Measurements from ENCODE around the gene ZNF547. TPM values are rescaled to one million over a fixed set of nuclear protein-coding genes. Genes with fewer than 3 reads are reported as not detected.

ZNF547 gene
- total RNA-seq, 1 experiment from 2014 or later = 6.1 TPM

GRCh38 chr19:57338877-57339276 is 24.5 kb upstream of the ZNF547 start:
- no peak overlapping the region for H3K4me3 ChIP-seq (ENCODE audit: low read depth, low read length, poor library complexity, severe bottlenecking)
- no TSS peak for BruUV-seq (replicated peaks)
- H3K36me3 ChIP-seq (ENCODE audit: insufficient read depth, low read length, poor library complexity, severe bottlenecking) = no peaks in the 10 kb centered on the region
- ChIA-PET POLR2A (ENCODE audit: low non-redundant PET) (no interaction called here), CTCF (no interaction called here)
- no peak overlapping the region for H3K27ac ChIP-seq (ENCODE audit: low read depth, low read length, poor library complexity, severe bottlenecking)
- H3K4me1 ChIP-seq (ENCODE audit: insufficient read depth, low read length, poor library complexity, severe bottlenecking) = no peaks in the 10 kb centered on the region
- H3K9me3 ChIP-seq (ENCODE audit: low read depth, low read length, poor library complexity, severe bottlenecking) = no peaks in the 10 kb centered on the region
- no peak for DNase-seq (ENCODE audit: low spot score)
- H3K27me3 ChIP-seq (replicated peaks; ENCODE audit: insufficient read depth, low read depth, low read length, poor library complexity) = peaks cover 13% of the 10 kb centered on the region
- intact Hi-C loops (cut with micrococcal nuclease; ENCODE audit: unreplicated experiment) = no loop called here
- TF ChIP-seq EZH2 (IDR thresholded peaks at IDR 0.05; ENCODE audit: borderline replicate concordance, low read depth, low read length, poor library complexity, severe bottlenecking) (no peak), CTCF (conservative IDR thresholded peaks at IDR 0.05; ENCODE audit: low read depth, low read length) (no peak)

- intact Hi-C loops (cut with micrococcal nuclease; ENCODE audit: unreplicated experiment) = no loop called here
- BruUV-seq (replicated peaks) = no TSS peak
- ChIA-PET POLR2A (ENCODE audit: low non-redundant PET) (no interaction called here), CTCF (no interaction called here)
- Histone ChIP-seq H3K4me3 (ENCODE audit: low read depth, low read length, poor library complexity, severe bottlenecking) (no peak overlapping the region), H3K9me3 (ENCODE audit: low read depth, low read length, poor library complexity, severe bottlenecking) (no peaks in the 10 kb centered on the region), H3K4me1 (ENCODE audit: insufficient read depth, low read length, poor library complexity, severe bottlenecking) (no peaks in the 10 kb centered on the region), H3K36me3 (ENCODE audit: insufficient read depth, low read length, poor library complexity, severe bottlenecking) (no peaks in the 10 kb centered on the region), H3K27ac (ENCODE audit: low read depth, low read length, poor library complexity, severe bottlenecking) (no peak overlapping the region), H3K27me3 (replicated peaks; ENCODE audit: insufficient read depth, low read depth, low read length, poor library complexity) (peaks cover 25% of the 10 kb centered on the region)
- DNase-seq (ENCODE audit: low spot score) = no peak
- TF ChIP-seq CTCF (conservative IDR thresholded peaks at IDR 0.05; ENCODE audit: low read depth, low read length) (no peak), EZH2 (IDR thresholded peaks at IDR 0.05; ENCODE audit: borderline replicate concordance, low read depth, low read length, poor library complexity, severe bottlenecking) (no peak)
Observed at GRCh38 chr19:57342582-57342981, 20.8 kb upstream of the ZNF547 start.

GRCh38 chr19:57348136-57348535 is 15.2 kb upstream of the ZNF547 start:
- peaks cover 6% of the 10 kb centered on the region for H3K4me1 ChIP-seq (ENCODE audit: insufficient read depth, low read length, poor library complexity, severe bottlenecking)
- intact Hi-C loops (cut with micrococcal nuclease; ENCODE audit: unreplicated experiment) = no loop called here
- TF ChIP-seq EZH2 (IDR thresholded peaks at IDR 0.05; ENCODE audit: borderline replicate concordance, low read depth, low read length, poor library complexity, severe bottlenecking) = no peak
- TF ChIP-seq CTCF (conservative IDR thresholded peaks at IDR 0.05; ENCODE audit: low read depth, low read length) = no peak
- no peak overlapping the region for H3K4me3 ChIP-seq (ENCODE audit: low read depth, low read length, poor library complexity, severe bottlenecking)
- ChIA-PET CTCF (no interaction called here), POLR2A (ENCODE audit: low non-redundant PET) (no interaction called here)
- H3K9me3 ChIP-seq (ENCODE audit: low read depth, low read length, poor library complexity, severe bottlenecking) = no peaks in the 10 kb centered on the region
- H3K36me3 ChIP-seq (ENCODE audit: insufficient read depth, low read length, poor library complexity, severe bottlenecking) = no peaks in the 10 kb centered on the region
- H3K27me3 ChIP-seq (replicated peaks; ENCODE audit: insufficient read depth, low read depth, low read length, poor library complexity) = peaks cover 16% of the 10 kb centered on the region
- DNase-seq (ENCODE audit: low spot score) = no peak
- no peak overlapping the region for H3K27ac ChIP-seq (ENCODE audit: low read depth, low read length, poor library complexity, severe bottlenecking)
- BruUV-seq (replicated peaks) = no TSS peak
